ENCODE measurements around the gene OR4D2.
A peak's percentile ranks its signal among the peaks of the same experiment; 100 is the strongest.
"Not testable (repeated sequence)": the region's sequence is repeated elsewhere in the genome, so short reads cannot be mapped to it uniquely, and the experiment has no call there.

The OR4D2 gene

GRCh38 chr17:58166682-58167081, at the start of gene OR4D2:
OR4D2 (plus strand) TSS chr17:58166982; CDS start chr17:58169656, 2,674 bp downstream.
- DNase-seq (ENCODE audit: low read depth in 2 of 3, low spot score in 1 of 3), result no peak

DNA sequence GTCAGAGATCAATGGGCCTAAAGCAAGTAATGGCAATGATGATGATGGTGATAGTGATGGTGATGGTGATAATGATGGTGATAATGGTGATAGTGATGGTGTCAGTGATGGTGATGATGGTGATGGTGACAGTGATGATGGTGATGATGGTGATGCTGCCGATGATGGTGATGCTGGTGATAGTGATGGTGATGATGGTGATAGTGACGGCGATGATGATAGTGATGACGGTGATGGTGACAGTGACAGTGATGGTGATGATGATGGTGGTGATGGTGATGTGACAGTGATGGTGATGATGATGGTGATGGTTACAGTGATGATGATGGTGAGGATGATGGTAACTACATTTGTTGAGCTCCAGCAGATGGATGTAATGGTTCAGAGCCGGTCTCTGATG, 49.4 kb upstream of the OR4D2 start:
- DNase-seq (ENCODE audit: low read depth in 2 of 3, low spot score in 1 of 3), result no peak

GRCh38 chr17:58119491-58119890, 47.3 kb upstream of the OR4D2 start:
- DNase-seq (ENCODE audit: low read depth in 2 of 3, low spot score in 1 of 3), result no peak

GRCh38 chr17:58120195-58120822, 46.5 kb upstream of the OR4D2 start:
- DNase-seq (ENCODE audit: low read depth in 2 of 3, low spot score in 1 of 3), result peak in 1 of 3 donors; percentile 41

DNA sequence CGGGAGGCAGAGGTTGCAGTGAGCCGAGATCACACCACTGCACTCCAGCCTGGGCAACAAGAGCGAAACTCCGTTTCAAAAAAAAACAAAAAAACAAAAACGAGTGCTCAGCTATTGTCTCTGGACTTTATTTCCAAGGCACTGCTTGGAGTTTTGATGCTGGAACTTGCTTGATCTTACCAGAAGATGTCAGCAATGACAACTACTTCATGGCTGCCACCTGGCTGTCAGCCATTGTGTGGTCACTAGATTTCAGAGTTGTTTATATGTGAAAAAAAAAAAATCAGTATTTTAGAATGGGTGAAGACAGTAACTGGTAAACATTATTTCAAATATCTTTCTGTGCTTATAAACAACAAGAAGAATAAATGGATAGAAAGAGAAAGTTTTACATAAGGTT, 44.9 kb upstream of the OR4D2 start:
- DNase-seq (ENCODE audit: low read depth in 2 of 3, low spot score in 1 of 3), result no peak

- no peak for DNase-seq (ENCODE audit: low read depth in 2 of 3, low spot score in 1 of 3)
Measured at GRCh38 chr17:58127846-58128245, 38.9 kb upstream of the OR4D2 start.

DNA sequence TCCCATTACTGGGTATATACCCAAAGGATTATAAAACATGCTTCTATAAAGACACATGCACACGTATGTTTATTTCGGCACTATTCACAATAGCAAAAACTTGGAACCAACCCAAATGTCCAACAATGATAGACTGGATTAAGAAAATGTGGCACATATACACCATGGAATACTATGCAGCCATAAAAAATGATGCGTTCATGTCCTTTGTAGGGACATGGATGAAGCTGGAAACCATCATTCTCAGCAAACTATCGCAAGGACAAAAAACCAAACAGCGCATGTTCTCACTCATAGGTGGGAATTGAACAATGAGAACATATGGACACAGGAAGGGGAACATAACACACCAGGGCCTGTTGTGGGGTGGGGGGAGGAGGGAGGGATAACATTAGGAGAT, 34.1 kb upstream of the OR4D2 start:
- DNase-seq (ENCODE audit: low read depth in 2 of 3, low spot score in 1 of 3), result not testable (repeated sequence)

DNA sequence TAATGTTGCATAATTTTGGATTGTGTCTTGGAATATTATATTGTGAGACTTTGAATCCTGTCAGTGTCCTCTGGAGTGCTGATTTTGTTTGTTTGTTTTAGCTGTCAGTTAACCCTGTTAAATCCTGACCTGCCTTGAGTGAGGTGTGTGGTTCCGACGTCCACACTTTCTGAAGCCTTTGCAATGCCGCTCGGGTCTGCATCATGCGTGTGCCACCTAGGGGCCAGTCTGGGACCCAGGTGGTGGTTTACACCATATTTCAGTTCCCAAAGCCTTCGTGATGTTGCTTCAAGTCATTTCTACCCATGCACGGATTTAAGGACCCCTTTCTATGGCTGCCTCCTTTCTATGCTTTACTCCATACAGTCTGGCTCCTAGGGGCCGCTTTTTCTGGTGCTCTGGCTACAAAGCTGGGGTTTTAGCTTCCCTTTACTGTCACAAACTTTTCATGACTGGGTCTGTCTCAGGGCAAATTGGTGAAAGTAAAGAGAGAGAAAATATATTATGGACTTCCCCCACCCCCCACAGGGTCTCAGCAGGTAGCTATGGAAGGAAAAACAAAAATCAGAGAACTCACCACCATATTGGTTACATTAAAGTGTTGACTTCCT, 30.0 kb upstream of the OR4D2 start:
- DNase-seq (ENCODE audit: low read depth in 2 of 3, low spot score in 1 of 3), result no peak

DNA sequence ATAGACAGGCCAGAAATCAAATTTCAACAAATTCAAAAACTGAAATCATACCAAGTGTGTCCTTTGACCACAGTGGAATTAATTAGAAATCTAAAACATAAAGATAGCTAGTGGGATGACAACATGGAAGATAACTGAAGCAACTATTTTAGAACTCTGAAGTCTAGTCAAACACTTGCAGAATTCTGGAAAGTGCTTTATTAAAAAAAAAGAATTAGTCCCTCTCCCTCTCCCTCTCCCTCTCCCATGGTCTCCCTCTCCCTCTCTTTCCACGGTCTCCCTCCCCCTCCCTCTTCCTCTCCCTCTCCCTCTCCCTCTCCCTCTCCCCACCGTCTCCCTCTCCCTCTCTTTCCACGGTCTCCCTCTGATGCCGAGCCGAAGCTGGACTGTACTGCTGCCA, 25.3 kb upstream of the OR4D2 start:
- no peak for DNase-seq (ENCODE audit: low read depth in 2 of 3, low spot score in 1 of 3)

DNA sequence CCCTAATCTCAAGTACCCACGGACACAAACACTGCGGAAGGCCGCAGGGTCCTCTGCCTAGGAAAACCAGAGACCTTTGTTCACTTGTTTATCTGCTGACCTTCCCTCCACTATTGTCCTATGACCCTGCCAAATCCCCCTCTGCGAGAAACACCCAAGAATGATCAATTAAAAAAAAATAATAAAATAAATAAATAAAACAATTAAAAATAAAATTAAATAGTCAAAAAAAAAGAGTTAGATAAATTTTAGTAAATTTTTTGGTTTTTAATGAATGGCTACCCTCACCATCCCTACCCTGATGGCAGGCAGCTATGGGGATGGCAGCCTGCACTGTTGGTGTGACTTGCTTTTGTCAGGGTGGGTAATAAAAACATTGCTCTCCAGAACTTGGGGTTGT, 23.4 kb upstream of the OR4D2 start:
- DNase-seq (ENCODE audit: low read depth in 2 of 3, low spot score in 1 of 3), result not testable (repeated sequence)

DNA sequence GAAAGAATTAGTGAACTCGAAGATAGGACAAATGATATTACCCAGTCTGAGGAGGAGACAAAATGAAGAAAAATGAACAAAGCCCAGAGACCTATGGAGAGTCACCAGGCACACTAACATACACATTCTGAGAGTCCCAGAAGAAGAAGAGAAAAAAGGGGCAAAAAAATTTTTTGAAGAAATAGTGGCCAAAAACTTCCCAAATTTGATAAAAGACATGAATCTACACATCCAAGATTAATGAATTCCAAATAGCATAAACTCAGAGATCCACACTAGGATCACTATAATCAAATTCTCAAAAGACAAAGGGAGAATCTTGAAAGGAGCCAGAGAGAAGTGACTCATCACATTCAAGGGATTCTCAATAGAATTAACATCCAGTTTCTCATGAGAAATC, 22.0 kb upstream of the OR4D2 start:
- no peak for DNase-seq (ENCODE audit: low read depth in 2 of 3, low spot score in 1 of 3)

- no peak for DNase-seq (ENCODE audit: low read depth in 2 of 3, low spot score in 1 of 3)
Measured at GRCh38 chr17:58147930-58148434, 18.8 kb upstream of the OR4D2 start, which contains the start of gene OR4D1. OR4D1 (plus strand) TSS chr17:58148384; CDS start chr17:58155154, 6,770 bp downstream.

GRCh38 chr17:58148609-58149008, 18.2 kb upstream of the OR4D2 start:
- no peak for DNase-seq (ENCODE audit: low read depth in 2 of 3, low spot score in 1 of 3)

GRCh38 chr17:58150394-58150793, 16.4 kb upstream of the OR4D2 start:
- DNase-seq (ENCODE audit: low read depth in 2 of 3, low spot score in 1 of 3), result no peak

GRCh38 chr17:58153046-58153445, 13.7 kb upstream of the OR4D2 start:
- DNase-seq (ENCODE audit: low read depth in 2 of 3, low spot score in 1 of 3), result peak in 2 of 3 donors; percentile 8

- no peak for DNase-seq (ENCODE audit: low read depth in 2 of 3, low spot score in 1 of 3)
Measured at GRCh38 chr17:58153671-58154070, 13.1 kb upstream of the OR4D2 start.

GRCh38 chr17:58156839-58157803, 9.7 kb upstream of the OR4D2 start:
- DNase-seq (ENCODE audit: low read depth in 2 of 3, low spot score in 1 of 3), result peak; percentile 39 to 59 (median 50)

DNA sequence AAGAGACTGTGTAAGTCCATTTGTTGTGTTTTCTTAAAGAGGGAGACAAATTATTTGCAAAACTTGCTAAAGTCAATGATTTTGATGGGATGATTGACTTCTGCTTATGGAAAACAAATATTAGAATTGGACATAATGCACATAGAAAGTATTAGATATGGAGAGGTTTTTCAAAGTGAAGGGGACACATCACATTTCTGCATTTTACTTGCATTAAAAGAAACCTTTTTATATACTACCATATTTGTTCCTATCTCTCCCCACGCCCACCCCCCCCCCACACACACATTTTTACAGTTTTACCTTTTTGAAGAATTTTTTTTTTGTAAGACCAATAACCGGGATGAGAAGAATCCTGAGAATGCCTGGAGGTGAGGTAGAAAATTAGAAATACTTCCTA, 8.6 kb upstream of the OR4D2 start:
- no peak for DNase-seq (ENCODE audit: low read depth in 2 of 3, low spot score in 1 of 3)

DNA sequence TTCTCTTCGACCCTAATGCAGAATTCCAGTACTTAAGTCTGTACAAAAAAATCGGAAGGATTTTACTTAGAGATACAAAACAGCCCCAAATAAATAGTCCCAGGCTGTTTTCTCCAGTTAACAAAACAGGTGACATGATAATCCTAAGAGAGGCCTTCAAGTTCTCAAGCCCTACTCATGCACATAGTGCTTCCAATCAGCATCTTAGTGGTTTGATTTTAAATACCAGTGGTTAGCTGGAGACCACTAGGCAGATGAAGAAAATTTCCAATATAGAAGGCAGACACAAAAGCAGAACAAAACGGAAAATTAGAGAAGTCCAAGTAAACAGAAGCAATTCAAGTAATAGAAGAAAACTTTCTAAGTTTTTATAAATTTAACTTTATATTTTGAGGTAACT, 5.2 kb upstream of the OR4D2 start:
- no peak for DNase-seq (ENCODE audit: low read depth in 2 of 3, low spot score in 1 of 3)

DNA sequence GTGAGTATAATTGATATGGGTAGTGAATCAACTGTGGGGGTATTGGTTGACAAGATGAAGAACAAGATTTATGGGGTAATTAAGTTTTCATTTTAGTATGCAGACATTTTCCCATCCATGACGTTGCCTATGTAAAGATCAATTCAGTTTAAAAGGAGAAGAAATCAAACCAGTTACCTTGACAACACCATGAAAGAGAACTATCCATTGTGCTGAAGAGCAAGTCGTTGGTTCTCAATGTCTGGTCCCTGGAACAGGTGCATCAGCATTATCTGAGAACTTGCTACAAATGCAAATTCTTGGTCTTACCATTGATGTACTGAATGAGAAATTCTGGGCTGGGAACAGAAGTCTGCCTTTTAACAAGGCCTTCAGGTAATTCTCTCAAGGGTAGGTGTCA, 801 bp upstream of the OR4D2 start:
- no peak for DNase-seq (ENCODE audit: low read depth in 2 of 3, low spot score in 1 of 3)

GRCh38 chr17:58170622-58171021, 3.8 kb downstream of the OR4D2 start:
- no peak for DNase-seq (ENCODE audit: low read depth in 2 of 3, low spot score in 1 of 3)
